OCI-LY7 (cell line): ENCODE results near the gene FOXP1. TPM values are rescaled to one million over a fixed set of nuclear protein-coding genes. Genes with fewer than 3 reads are reported as not detected.

Source experiments
- BruUV-seq: library from RNA; stranded (reverse); fragments of 400-500 nt; replicated peaks from 2 replicates; lab custom pipeline; 2021; lab: Mats Ljungman, UMichigan
- CTCF ChIA-PET: fragments of 300-600 bp; sonication (Branson Sonifier 250); formaldehyde crosslinking; loops from one replicate; lab custom pipeline; 2022; ENCODE audit warnings: antibody characterized with exemption; ENCODE audit not compliant: unreplicated experiment; lab: Charles Lee
- POLR2A ChIA-PET: fragments of 300-600 bp; sonication (Branson Sonifier 250); formaldehyde crosslinking; loops from one replicate; lab custom pipeline; 2022; ENCODE audit warnings: antibody characterized with exemption; lab: Charles Lee
- DNase-seq: peaks from one replicate; pipeline ENCODE4 v3.0.0-alpha.2; 2015; ENCODE audit warnings: low spot score
- H2AFZ ChIP-seq: fragments of 200-600 bp; sonication (generic), shearing (Covaris generic); 2 replicates; pipeline ENCODE4 v1.6.1; 2014; ENCODE audit warnings: mild to moderate bottlenecking, antibody characterized with exemption, low read length, moderate library complexity
- H3K27ac ChIP-seq: fragments of 200-600 bp; sonication (generic); 2 replicates; pipeline ENCODE4 v1.5.1; 2014; ENCODE audit warnings: mixed run types, low read depth, mild to moderate bottlenecking, moderate library complexity, low read length, inconsistent platforms; ENCODE audit not compliant: poor library complexity, severe bottlenecking
- H3K36me3 ChIP-seq: fragments of 200-600 bp; sonication (generic); 2 replicates; pipeline ENCODE4 v1.6.1; 2014; ENCODE audit warnings: mild to moderate bottlenecking, antibody characterized with exemption, low read length, moderate library complexity, mixed read lengths; ENCODE audit not compliant: insufficient read depth
- H3K4me1 ChIP-seq: fragments of 200-600 bp; sonication (generic); 2 replicates; pipeline ENCODE4 v1.5.1; 2014; ENCODE audit warnings: mild to moderate bottlenecking, low read length; ENCODE audit not compliant: insufficient read depth, poor library complexity, severe bottlenecking
- H3K4me2 ChIP-seq: fragments of 200-600 bp; sonication (generic); 2 replicates; pipeline ENCODE4 v1.6.1; 2014; ENCODE audit warnings: mild to moderate bottlenecking, low read length
- H3K4me3 ChIP-seq: fragments of 200-600 bp; sonication (generic); 2 replicates; pipeline ENCODE4 v1.5.1; 2014; ENCODE audit warnings: mild to moderate bottlenecking, low read depth, low read length; ENCODE audit not compliant: poor library complexity, severe bottlenecking
- H3K79me2 ChIP-seq: fragments of 200-600 bp; sonication (generic); 2 replicates; pipeline ENCODE4 v1.6.1; 2016; ENCODE audit warnings: low read depth, mild to moderate bottlenecking, low read length, moderate library complexity, mixed read lengths; ENCODE audit not compliant: insufficient read depth
- H3K9me2 ChIP-seq: fragments of 200-600 bp; sonication (generic); 2 replicates; pipeline ENCODE4 v1.6.1; 2016; ENCODE audit warnings: mild to moderate bottlenecking, low read length, mixed read lengths; ENCODE audit not compliant: insufficient read depth
- H3K9me3 ChIP-seq: fragments of 200-600 bp; sonication (generic); 2 replicates; pipeline ENCODE4 v1.6.1; 2014; ENCODE audit warnings: mild to moderate bottlenecking, mixed run types, low read length, mixed read lengths
- H4K20me1 ChIP-seq: fragments of 200-600 bp; sonication (generic); 2 replicates; pipeline ENCODE4 v1.6.1; 2014; ENCODE audit warnings: mild to moderate bottlenecking, antibody characterized with exemption, low read length, moderate library complexity, mixed read lengths; ENCODE audit not compliant: insufficient read depth
- EZH2phosphoT487 ChIP-seq: fragments of 200-600 bp; sonication (generic); IDR thresholded peaks from 2 replicates; pipeline ENCODE4 v1.6.1; 2018; ENCODE audit warnings: low read depth, borderline replicate concordance, mild to moderate bottlenecking, mixed run types, antibody characterized with exemption, low read length, moderate library complexity, mixed read lengths
- intact Hi-C: fragments of 100-400 bp; cut with micrococcal nuclease; formaldehyde crosslinking; loops from one replicate; pipeline ENCODE4 v1.10.0; 2022; ENCODE audit not compliant: unreplicated experiment
- total RNA-seq, 2 experiments: library from RNA; depleted of rRNA in 1 of 2; stranded (reverse); fragments of >200 nt in 1 of 2; shearing (Covaris generic) in 1 of 2; gene quantifications; 2 replicates each; pipeline ENCODE4 v1.2.3, GENCODE V29; 2014 to 2022
- TF ChIP-seq, protein P1 (sequence below): fragments of 200-600 bp; sonication (generic); conservative IDR thresholded peaks from 2 replicates; pipeline ENCODE4 v1.5.1; 2014; ENCODE audit warnings: mild to moderate bottlenecking, antibody characterized with exemption, low read length, moderate library complexity, mixed read lengths

Gene FOXP1
- total RNA-seq, 2 experiments from 2014 or later: 87.3 to 151 TPM

DNA sequence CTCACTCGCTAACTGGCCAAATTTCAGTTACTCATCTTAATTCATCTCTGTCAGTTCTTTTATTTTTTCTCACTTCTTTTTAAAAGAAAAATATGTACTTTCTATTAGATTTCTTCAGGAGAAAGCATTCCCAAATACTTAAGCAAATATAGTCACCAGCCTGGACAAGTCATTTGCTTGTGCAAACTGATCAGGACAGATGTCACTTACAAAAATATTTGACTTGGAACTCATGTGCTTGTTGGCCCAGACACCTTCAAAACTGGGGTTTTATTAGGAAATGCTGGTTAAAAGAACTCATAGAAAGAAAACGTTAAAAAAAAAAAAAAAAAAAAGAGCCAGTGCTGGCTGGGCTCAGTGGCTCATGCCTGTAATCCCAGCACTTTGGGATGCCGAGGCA lies 31.3 kb upstream of the FOXP1 start:
- Histone ChIP-seq H3K4me3 (no peak overlapping the region), H3K9me2 (no peaks in the 10 kb centered on the region), H3K9me3 (peaks cover 10% of the 10 kb centered on the region; the same call in 1 of the 2 replicates), H3K79me2 (no peaks in the 10 kb centered on the region), H3K4me1 (no peaks in the 10 kb centered on the region), H4K20me1 (no peaks in the 10 kb centered on the region), H3K4me2 (no peak overlapping the region), H2AFZ (no peak overlapping the region), H3K36me3 (no peaks in the 10 kb centered on the region), H3K27ac (no peak overlapping the region)
- CTCF ChIA-PET: no interaction called here
- BruUV-seq: no TSS peak
- no peak for TF ChIP-seq EZH2phosphoT487
- TF ChIP-seq, protein P1, sequence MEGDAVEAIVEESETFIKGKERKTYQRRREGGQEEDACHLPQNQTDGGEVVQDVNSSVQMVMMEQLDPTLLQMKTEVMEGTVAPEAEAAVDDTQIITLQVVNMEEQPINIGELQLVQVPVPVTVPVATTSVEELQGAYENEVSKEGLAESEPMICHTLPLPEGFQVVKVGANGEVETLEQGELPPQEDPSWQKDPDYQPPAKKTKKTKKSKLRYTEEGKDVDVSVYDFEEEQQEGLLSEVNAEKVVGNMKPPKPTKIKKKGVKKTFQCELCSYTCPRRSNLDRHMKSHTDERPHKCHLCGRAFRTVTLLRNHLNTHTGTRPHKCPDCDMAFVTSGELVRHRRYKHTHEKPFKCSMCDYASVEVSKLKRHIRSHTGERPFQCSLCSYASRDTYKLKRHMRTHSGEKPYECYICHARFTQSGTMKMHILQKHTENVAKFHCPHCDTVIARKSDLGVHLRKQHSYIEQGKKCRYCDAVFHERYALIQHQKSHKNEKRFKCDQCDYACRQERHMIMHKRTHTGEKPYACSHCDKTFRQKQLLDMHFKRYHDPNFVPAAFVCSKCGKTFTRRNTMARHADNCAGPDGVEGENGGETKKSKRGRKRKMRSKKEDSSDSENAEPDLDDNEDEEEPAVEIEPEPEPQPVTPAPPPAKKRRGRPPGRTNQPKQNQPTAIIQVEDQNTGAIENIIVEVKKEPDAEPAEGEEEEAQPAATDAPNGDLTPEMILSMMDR: no peak
- POLR2A ChIA-PET: interaction anchor here (0.6 kb wide), 2 partner anchors 19 to 508 kb away, joined by 4 to 6 read pairs; no protein-coding TSS in a partner anchor
- intact Hi-C loops: no loop called here
- DNase-seq: no peak

DNA sequence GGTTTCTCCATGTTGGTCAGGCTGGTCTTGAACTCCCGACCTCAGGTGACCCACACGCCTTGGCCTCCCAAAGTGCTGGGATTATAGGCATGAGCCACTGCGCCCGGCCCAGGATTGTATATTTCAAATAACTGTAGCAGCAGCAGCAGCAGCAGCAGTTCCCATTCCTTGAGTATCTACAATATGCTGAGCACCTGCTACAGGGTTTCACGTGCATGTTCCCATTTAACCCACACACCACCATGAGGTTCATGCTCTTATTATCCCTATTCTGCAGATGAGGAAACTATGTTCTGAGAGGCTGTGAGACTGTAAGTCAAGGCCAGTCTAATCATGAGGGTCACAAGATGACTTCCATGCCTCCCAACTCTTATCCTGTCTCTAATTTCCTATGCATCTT lies 30.9 kb upstream of the FOXP1 start:
- intact Hi-C loops: no loop called here
- Histone ChIP-seq H3K4me1 (no peaks in the 10 kb centered on the region), H3K36me3 (no peaks in the 10 kb centered on the region), H3K9me2 (no peaks in the 10 kb centered on the region), H3K79me2 (no peaks in the 10 kb centered on the region), H3K4me2 (no peak overlapping the region), H3K27ac (no peak overlapping the region), H3K9me3 (peaks cover 10% of the 10 kb centered on the region; the same call in 1 of the 2 replicates), H3K4me3 (no peak overlapping the region), H4K20me1 (no peaks in the 10 kb centered on the region), H2AFZ (no peak overlapping the region)
- CTCF ChIA-PET: no interaction called here
- DNase-seq: no peak
- BruUV-seq: no TSS peak
- TF ChIP-seq EZH2phosphoT487: no peak
- TF ChIP-seq, protein P1: no peak
- POLR2A ChIA-PET: no interaction called here

DNA sequence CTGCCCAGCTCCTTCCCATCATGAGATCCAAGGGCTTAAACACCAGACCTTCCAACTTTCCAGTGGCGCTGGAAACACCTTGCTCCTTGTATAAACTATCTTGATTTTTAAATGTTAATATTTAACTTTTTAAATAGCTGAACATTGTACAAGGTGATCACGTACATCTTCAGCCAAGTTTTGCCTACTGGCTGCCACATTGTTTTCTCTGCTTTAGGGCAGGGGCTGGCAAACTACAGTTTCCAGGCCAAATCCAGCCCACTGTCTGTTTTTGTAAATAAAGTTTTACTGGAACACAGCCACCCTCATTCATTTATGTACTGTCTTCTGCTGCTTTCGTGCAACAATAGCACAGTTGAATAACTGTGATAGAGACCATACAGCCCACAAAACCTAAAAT lies 27.6 kb upstream of the FOXP1 start:
- Histone ChIP-seq H3K79me2 (no peaks in the 10 kb centered on the region), H3K4me3 (no peak overlapping the region), H3K9me3 (peaks cover 14% of the 10 kb centered on the region; the same call in 1 of the 2 replicates), H3K4me1 (no peaks in the 10 kb centered on the region), H3K4me2 (no peak overlapping the region), H3K36me3 (no peaks in the 10 kb centered on the region), H3K27ac (no peak overlapping the region), H2AFZ (no peak overlapping the region), H4K20me1 (no peaks in the 10 kb centered on the region), H3K9me2 (no peaks in the 10 kb centered on the region)
- TF ChIP-seq EZH2phosphoT487: no peak
- TF ChIP-seq, protein P1: no peak
- ChIA-PET POLR2A (interaction anchor here (0.7 kb wide), 1 partner anchor 514 kb away, joined by 3 read pairs; no protein-coding TSS in a partner anchor), CTCF (no interaction called here)
- BruUV-seq: no TSS peak
- intact Hi-C loops: no loop called here
- DNase-seq: no peak
